ENCODE results near the gene CCDC107.

- TF ChIP-seq BHLHE40 (IDR thresholded peaks at IDR 0.05; ENCODE audit: borderline replicate concordance) (no peak), FOXA1 (IDR thresholded peaks at IDR 0.05) (no peak), SP1 (IDR thresholded peaks at IDR 0.05) (no peak)
These were observed 52.9 kb downstream of the CCDC107 start for GRCh38 chr9:35710818-35711500.

Measured in HEK293T (cell line).